GM12878 (cell line): ENCODE measurements around the gene NEMP2. TPM values are rescaled to one million over a fixed set of nuclear protein-coding genes. Genes with fewer than 3 reads are reported as not detected.

ENCODE experiments used
- ATAC-seq: fragments of 200-7000 bp; cut with Tn5 transposase; 3 replicates; pipeline ENCODE4 v1.9.1; 2020; ENCODE audit warnings: mild to moderate bottlenecking, moderate library complexity
- BruUV-seq: library from RNA; stranded (reverse); fragments of 400-500 nt; replicated peaks from 2 replicates; lab custom pipeline; 2021; lab: Mats Ljungman, UMichigan
- CTCF ChIA-PET: fragments of 300-600 bp; sonication (Branson Sonifier 250); formaldehyde crosslinking; extraction: SDS; loops from one replicate; lab custom pipeline; 2021; ENCODE audit warnings: inconsistent platforms; lab: Yijun Ruan, JAX
- POLR2A ChIA-PET: fragments of 350-600 bp; formaldehyde crosslinking; extraction: SDS; loops from one replicate; lab custom pipeline; 2021; ENCODE audit warnings: inconsistent platforms; lab: Charles Lee
- RAD21 ChIA-PET: fragments of 300-600 bp; sonication (Branson Sonifier 250); formaldehyde crosslinking; loops from one replicate; lab custom pipeline; 2023; ENCODE audit warnings: antibody characterized with exemption; ENCODE audit not compliant: unreplicated experiment; lab: Charles Lee
- SMC1A ChIA-PET: fragments of 300-600 bp; sonication (Branson Sonifier 250); formaldehyde crosslinking; loops from one replicate; lab custom pipeline; 2023; ENCODE audit not compliant: unreplicated experiment, uncharacterized antibody; lab: Charles Lee
- DNase-seq: peaks from one replicate; pipeline ENCODE4 v3.0.0-alpha.2; 2011; ENCODE audit warnings: low read depth, low spot score
- FAIRE-seq: peaks from 3 replicates; lab custom pipeline; 2011; peaks lifted over from hg19 to GRCh38; lab: Jason Lieb, UNC
- H2AFZ ChIP-seq: 2 replicates; pipeline ENCODE4 v1.6.0; 2011; ENCODE audit warnings: low read depth, low read length, control low read depth; ENCODE audit not compliant: control insufficient read depth
- H3K27ac ChIP-seq: 2 replicates; pipeline ENCODE4 v1.5.1; 2011; ENCODE audit warnings: control low read depth; ENCODE audit not compliant: control insufficient read depth, insufficient read depth
- H3K27me3 ChIP-seq, 2 experiments: replicated peaks in 1 of 2; 2 replicates each; pipeline versions ENCODE4 v1.6.0 to v1.6.1; 2011; ENCODE audit warnings: low read length in 1 of 2; ENCODE audit not compliant: control insufficient read depth in 2 of 2, insufficient read depth in 2 of 2
- H3K36me3 ChIP-seq, 2 experiments: 2 replicates each; pipeline ENCODE4 v1.5.1; 2011; ENCODE audit warnings: low read length in 1 of 2; ENCODE audit not compliant: control insufficient read depth in 2 of 2, insufficient read depth in 2 of 2
- H3K4me1 ChIP-seq: 2 replicates; pipeline ENCODE4 v1.6.1; 2011; ENCODE audit warnings: mild to moderate bottlenecking, low read length, moderate library complexity, mixed read lengths; ENCODE audit not compliant: control insufficient read depth, insufficient read depth
- H3K4me2 ChIP-seq: 2 replicates; pipeline ENCODE4 v1.6.0; 2011; ENCODE audit warnings: control low read depth; ENCODE audit not compliant: control insufficient read depth, insufficient read depth
- H3K4me3 ChIP-seq: fragments of 200-600 bp; sonication (generic); 2 replicates; pipeline ENCODE4 v1.5.1; 2016
- H3K79me2 ChIP-seq: 2 replicates; pipeline ENCODE4 v1.6.0; 2011; ENCODE audit warnings: low read length; ENCODE audit not compliant: control insufficient read depth, insufficient read depth
- H3K9ac ChIP-seq: 2 replicates; pipeline ENCODE4 v1.8.0; 2011; ENCODE audit warnings: low read length, control low read depth, mixed read lengths; ENCODE audit not compliant: control insufficient read depth, insufficient read depth
- H3K9me3 ChIP-seq: replicated peaks from 3 replicates; pipeline ENCODE4 v1.5.1; 2011; ENCODE audit warnings: mild to moderate bottlenecking, low read length; ENCODE audit not compliant: control insufficient read depth, insufficient read depth
- H4K20me1 ChIP-seq: 2 replicates; pipeline ENCODE4 v1.6.0; 2011; ENCODE audit not compliant: control insufficient read depth, insufficient read depth
- CREB1 ChIP-seq: IDR thresholded peaks from 2 replicates; pipeline ENCODE4 v1.6.1; 2012; ENCODE audit warnings: low read depth, mild to moderate bottlenecking, inconsistent platforms
- E2F8 ChIP-seq: fragments of 450-650 bp; IDR thresholded peaks from 2 replicates; pipeline ENCODE4 v1.6.1; 2018; ENCODE audit warnings: mild to moderate bottlenecking, low read depth, moderate library complexity; ENCODE audit not compliant: partially characterized antibody
- ESRRA ChIP-seq: IDR thresholded peaks from 2 replicates; pipeline ENCODE4 v1.6.1; 2012; ENCODE audit warnings: mild to moderate bottlenecking, low read length, improper control_type of control experiment
- HDAC6 ChIP-seq: fragments of 200-600 bp; sonication (generic); IDR thresholded peaks from one replicate; pipeline ENCODE4 v1.8.0; 2017; ENCODE audit warnings: antibody characterized with exemption; ENCODE audit not compliant: unreplicated experiment
- MYC ChIP-seq: IDR thresholded peaks from 2 replicates; pipeline ENCODE4 v1.6.1; 2011; ENCODE audit warnings: mild to moderate bottlenecking, low read length, moderate library complexity, inconsistent platforms; ENCODE audit not compliant: insufficient read depth, insufficient replicate concordance, insufficient read length, severe bottlenecking
- NR2C1 ChIP-seq: fragments of 450-650 bp; IDR thresholded peaks from 2 replicates; pipeline ENCODE4 v1.6.1; 2017; ENCODE audit warnings: antibody characterized with exemption, mild to moderate bottlenecking, moderate library complexity
- SUPT20H ChIP-seq: IDR thresholded peaks from 2 replicates; pipeline ENCODE4 v1.6.1; 2011; ENCODE audit warnings: low read depth, mild to moderate bottlenecking, low read length, moderate library complexity, borderline replicate concordance; ENCODE audit not compliant: control insufficient read depth
- TCF7 ChIP-seq: IDR thresholded peaks from 2 replicates; pipeline ENCODE4 v1.6.1; 2014; ENCODE audit warnings: antibody characterized with exemption, borderline replicate concordance
- USF1 ChIP-seq: IDR thresholded peaks from 2 replicates; pipeline ENCODE4 v1.6.1; 2011; ENCODE audit warnings: borderline replicate concordance, low read depth, mild to moderate bottlenecking, moderate library complexity, mixed read lengths, low read length; ENCODE audit not compliant: insufficient read depth; ENCODE audit errors: extremely low read length
- WGBS: methylation state at CpG from one replicate; pipeline ENCODE4 v1.1.6; 2016; ENCODE audit warnings: low lambda C conversion rate; ENCODE audit not compliant: insufficient replicate concordance, insufficient coverage; ENCODE audit errors: missing lambda C conversion rate; 5-methylcytosine and 5-hydroxymethylcytosine counted together
- in situ Hi-C: fragments of 300-500 bp; cut with MboI; formaldehyde crosslinking; loops from 9 replicates; pipeline ENCODE4 v1.14.3; 2018; ENCODE audit warnings: mixed read lengths
- intact Hi-C: fragments of 100-400 bp; cut with micrococcal nuclease; formaldehyde crosslinking; loops from one replicate; pipeline ENCODE4 v1.14.2; 2022; ENCODE audit not compliant: unreplicated experiment
- polyA plus RNA-seq, 11 experiments: library from polyadenylated mRNA; depleted of rRNA in 4 of 11; unstranded in 6 of 11; stranded (reverse) in 5 of 11; fragments of >200 nt; fragmentation: Nextera tagmentation in 4 of 11; fragmentation: Illumina TruSeq in 1 of 11; extraction: Ambion mirVana in 4 of 11; extraction: Trizol in 1 of 11; gene quantifications; 1 replicate in 1 of 11; 2 replicates in 10 of 11; pipeline versions ENCODE4 v1.2.1 to v1.2.3, GENCODE V29; 2011 to 2016; ENCODE audit warnings: inconsistent platforms in 2 of 11, missing spikeins in 2 of 11, low read depth in 1 of 11
- total RNA-seq, 4 experiments: library from RNA; depleted of rRNA in 3 of 4; stranded (reverse); fragments of >200 nt in 3 of 4; fragmentation: Illumina TruSeq in 1 of 4; extraction: Trizol in 1 of 4; gene quantifications; 2 replicates each; pipeline versions ENCODE4 v1.2.1 to v1.2.3, GENCODE V29; 2013 to 2021
- TF ChIP-seq, protein P1 (sequence below): fragments of 450-650 bp; IDR thresholded peaks from 2 replicates; pipeline ENCODE4 v1.6.1; 2017; ENCODE audit warnings: mild to moderate bottlenecking, low read depth, inconsistent platforms; ENCODE audit not compliant: poor library complexity, severe bottlenecking

NEMP2 gene
- total and polyA plus RNA-seq, 10 of the 15 experiments (the other 5 are each of a cell fraction or from before 2014, with no cell fraction given) = 2.3 to 14.0 (median 8.1) TPM

DNA sequence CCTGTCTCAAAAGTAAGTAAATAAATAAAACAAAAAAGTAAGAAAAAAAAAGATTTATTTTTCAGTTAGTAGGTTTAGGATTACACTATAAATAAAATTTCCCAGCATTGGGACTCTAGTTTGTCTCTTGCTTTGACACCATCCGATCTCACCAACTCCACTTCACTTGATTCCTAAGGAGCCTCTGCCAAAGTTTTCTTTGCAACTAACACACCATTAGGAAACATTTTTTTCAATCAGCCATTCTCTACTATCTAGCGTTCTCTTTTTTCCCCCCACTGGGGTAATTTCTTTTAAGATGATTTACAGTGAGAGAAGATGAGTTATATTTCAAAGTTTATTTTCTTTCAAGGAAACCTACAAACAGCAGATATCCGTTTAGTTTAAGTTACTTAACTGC lies 10.6 kb upstream of the NEMP2 start:
- Histone ChIP-seq H3K4me1 (no peaks in the 10 kb centered on the region), H3K27ac (no peak overlapping the region), H3K9me3 (peaks cover 6% of the 10 kb centered on the region), H3K4me2 (no peak overlapping the region), H2AFZ (no peak overlapping the region), H4K20me1 (no peaks in the 10 kb centered on the region), H3K9ac (no peak overlapping the region), H3K79me2 (no peaks in the 10 kb centered on the region; the same call in 1 of the 2 replicates), H3K27me3 (no peaks in the 10 kb centered on the region), H3K36me3 (no peaks in the 10 kb centered on the region), H3K4me3 (no peak overlapping the region)
- ChIA-PET SMC1A (interaction anchor here (0.6 to 2.9 kb wide), 3 partner anchors 8 to 467 kb away, joined by 3 to 10 read pairs (median 6); no protein-coding TSS in a partner anchor), CTCF (interaction anchor here (0.7 kb wide), 1 partner anchor 9 kb away, joined by 3 read pairs; no protein-coding TSS in a partner anchor), RAD21 (interaction anchor here (0.6 kb wide), 2 partner anchors 138 to 157 kb away, joined by 3 read pairs; no protein-coding TSS in a partner anchor), POLR2A (interaction anchor here (0.6 kb wide), 2 partner anchors 8 to 9 kb away, joined by 3 read pairs; no protein-coding TSS in a partner anchor)
- ATAC-seq (no peak), FAIRE-seq (no peak), DNase-seq (no peak)
- TF ChIP-seq CREB1 = no peak
- TF ChIP-seq USF1 = no peak
- TF ChIP-seq NR2C1 = no peak
- no peak for TF ChIP-seq SUPT20H
- TF ChIP-seq ESRRA = no peak
- no peak for TF ChIP-seq E2F8
- TF ChIP-seq HDAC6 = no peak
- TF ChIP-seq, protein P1, sequence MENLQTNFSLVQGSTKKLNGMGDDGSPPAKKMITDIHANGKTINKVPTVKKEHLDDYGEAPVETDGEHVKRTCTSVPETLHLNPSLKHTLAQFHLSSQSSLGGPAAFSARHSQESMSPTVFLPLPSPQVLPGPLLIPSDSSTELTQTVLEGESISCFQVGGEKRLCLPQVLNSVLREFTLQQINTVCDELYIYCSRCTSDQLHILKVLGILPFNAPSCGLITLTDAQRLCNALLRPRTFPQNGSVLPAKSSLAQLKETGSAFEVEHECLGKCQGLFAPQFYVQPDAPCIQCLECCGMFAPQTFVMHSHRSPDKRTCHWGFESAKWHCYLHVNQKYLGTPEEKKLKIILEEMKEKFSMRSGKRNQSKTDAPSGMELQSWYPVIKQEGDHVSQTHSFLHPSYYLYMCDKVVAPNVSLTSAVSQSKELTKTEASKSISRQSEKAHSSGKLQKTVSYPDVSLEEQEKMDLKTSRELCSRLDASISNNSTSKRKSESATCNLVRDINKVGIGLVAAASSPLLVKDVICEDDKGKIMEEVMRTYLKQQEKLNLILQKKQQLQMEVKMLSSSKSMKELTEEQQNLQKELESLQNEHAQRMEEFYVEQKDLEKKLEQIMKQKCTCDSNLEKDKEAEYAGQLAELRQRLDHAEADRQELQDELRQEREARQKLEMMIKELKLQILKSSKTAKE = no peak
- TF ChIP-seq TCF7 = no peak
- no peak for TF ChIP-seq MYC
- in situ Hi-C loops (no loop called here), intact Hi-C loops (no loop called here)
- no TSS peak for BruUV-seq
- 96% methylated on average over 3 of the region's 3 CpGs for WGBS
